ENCODE data around the gene PATJ. TPM values are rescaled to one million over a fixed set of nuclear protein-coding genes. Genes with fewer than 3 reads are reported as not detected.
"Not testable (repeated sequence)": the region's sequence is repeated elsewhere in the genome, so short reads cannot be mapped to it uniquely, and the experiment has no call there.

The PATJ gene
- total RNA-seq, 1 experiment from 2014 or later, result 11.2 TPM

GRCh38 chr1:62175568-62176179, 433.4 kb downstream of the PATJ start:
- DNase-seq (ENCODE audit: low spot score), result peak; percentile 61

DNA sequence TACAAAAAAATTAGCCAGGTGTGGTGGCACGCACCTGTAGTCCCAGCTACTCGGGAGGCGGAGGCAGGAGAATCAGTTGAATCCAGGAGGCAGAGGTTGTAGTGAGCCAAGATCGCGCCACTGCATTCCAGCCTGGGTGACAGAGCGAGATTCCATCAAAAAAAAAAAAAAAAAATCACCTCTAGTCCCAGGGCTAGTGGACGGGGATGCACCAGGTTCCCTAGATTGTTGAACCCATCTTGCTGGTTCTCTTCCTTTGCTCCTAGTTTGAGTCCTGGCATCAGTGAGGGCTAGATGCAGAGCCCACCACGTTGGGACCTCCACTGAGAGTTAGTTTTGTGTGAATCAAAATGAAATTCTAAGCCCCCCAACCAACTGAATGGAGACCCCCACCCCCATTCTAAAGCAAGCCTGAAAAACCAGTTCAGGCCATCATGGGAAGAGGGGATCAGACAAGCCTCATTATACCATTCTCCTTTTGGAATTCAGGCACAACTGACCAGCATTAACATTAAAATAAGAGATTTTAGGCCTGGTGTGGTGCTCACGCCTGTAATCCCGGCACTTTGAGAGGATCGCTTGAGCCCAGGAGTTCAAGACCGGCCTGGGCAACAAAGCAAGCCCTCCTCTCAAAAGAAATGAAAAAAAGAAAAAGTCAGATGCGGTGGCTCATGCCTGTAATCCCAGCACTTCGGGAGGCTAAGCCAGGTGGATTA, 434.5 kb downstream of the PATJ start:
- DNase-seq (ENCODE audit: low spot score), result no peak

- no peak for DNase-seq (ENCODE audit: low spot score)
Observed at GRCh38 chr1:62177621-62178020, 435.3 kb downstream of the PATJ start.

DNA sequence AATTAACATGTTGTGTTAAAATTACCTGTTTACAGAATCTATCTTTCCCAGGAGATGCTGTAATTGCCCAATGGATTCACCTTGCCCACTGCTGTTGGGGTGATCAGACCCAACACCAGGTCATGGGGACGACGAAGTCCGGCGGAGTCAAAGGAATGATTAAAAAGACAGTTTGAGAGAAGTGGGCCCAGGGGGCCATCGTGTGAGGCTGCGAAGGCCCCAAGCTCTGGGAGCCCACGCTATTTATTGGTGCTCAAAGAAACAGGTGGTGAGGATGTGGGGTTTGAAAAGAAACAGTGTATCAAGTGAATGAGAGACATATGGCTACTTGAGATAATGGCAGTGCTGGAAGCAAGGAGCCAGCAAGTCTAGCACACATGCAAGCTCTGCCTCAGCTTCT, 436.1 kb downstream of the PATJ start:
- DNase-seq (ENCODE audit: low spot score), result no peak

DNA sequence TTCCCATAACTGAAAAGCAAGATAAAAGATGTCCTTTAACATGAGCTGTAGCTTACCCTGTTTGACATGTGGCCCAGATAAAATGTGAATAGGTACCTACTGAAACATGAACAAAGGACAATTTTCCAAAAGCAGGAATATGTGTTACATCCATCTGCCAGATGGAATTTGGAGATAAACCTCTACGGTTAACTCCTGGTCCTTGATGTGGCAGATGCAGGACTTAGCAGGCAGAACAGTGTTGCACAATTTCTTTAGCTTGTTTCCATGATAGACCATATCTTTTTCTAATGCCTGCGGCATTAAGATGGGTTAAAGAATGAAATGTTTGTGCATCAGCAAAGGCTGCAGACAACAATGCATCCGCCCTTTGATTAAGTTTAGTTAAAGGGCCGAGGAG, 437.8 kb downstream of the PATJ start:
- DNase-seq (ENCODE audit: low spot score), result not testable (repeated sequence)

GRCh38 chr1:62180639-62181038, 438.4 kb downstream of the PATJ start:
- no peak for DNase-seq (ENCODE audit: low spot score)

- DNase-seq (ENCODE audit: low spot score), result no peak
Observed at GRCh38 chr1:62181532-62181931, 439.3 kb downstream of the PATJ start.

DNA sequence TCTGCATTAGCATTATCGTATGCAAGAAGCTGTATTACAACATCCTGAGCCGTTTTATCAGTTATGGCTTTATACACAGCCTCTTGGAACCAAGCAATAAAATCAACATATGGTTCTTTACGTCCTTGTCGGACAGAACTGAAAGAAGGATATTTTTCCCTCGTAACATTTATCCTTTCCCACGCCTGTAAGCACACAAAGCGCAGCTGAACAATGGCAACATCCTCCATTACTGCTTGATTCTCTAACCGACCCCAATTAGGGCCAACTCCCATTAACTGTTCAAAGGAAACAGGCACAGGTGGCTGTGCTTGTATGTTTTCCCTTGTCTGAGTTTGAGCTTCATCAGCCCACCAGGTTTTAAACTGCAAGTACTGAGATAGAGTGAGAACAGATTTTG, 439.9 kb downstream of the PATJ start:
- not testable (repeated sequence) for DNase-seq (ENCODE audit: low spot score)

GRCh38 chr1:62183164-62184020, 441.1 kb downstream of the PATJ start:
- not testable (repeated sequence) for DNase-seq (ENCODE audit: low spot score)

- no peak for DNase-seq (ENCODE audit: low spot score)
Observed at GRCh38 chr1:62184336-62184735, 442.1 kb downstream of the PATJ start.

DNA sequence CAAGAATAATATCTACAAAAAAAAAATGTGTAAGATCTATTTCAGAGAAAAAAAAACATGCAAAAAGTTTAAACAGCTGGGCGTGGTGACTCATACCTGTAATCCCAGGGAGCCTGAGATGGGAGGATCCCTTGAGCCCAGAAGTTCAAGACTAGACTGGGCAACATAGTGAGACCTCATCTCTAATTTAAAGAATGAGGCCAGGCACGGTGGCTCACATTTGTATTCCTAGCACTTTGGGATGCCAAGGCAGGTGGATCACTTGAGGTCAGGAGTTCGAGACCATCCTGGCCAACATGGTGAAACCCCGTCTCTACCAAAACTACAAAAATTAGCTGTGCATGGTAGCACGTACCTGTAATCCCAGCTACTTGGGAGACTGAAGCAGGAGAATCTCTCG, 443.0 kb downstream of the PATJ start:
- not testable (repeated sequence) for DNase-seq (ENCODE audit: low spot score)

GRCh38 chr1:62185677-62186076, 443.4 kb downstream of the PATJ start:
- no peak for DNase-seq (ENCODE audit: low spot score)

GRCh38 chr1:62187548-62187947, 445.3 kb downstream of the PATJ start:
- DNase-seq (ENCODE audit: low spot score), result no peak

DNA sequence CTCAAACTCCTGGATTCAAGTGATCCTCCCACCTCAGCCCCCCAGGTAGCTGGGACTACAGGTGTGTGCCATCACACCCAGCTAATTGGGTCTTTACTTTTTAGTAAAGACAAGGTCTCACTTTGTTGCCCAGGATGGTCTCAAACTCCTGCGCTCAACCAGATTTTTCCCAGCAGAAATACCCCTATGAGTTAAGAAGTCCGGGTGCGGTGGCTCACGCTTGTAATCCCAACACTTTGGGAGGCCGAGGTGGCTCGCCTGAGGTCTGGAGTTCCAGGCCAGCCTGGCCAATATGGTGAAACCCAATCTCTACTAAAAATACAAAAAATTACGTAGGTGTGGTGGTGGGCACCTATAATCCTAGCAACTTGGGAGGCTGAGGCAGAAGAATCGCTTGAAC, 445.8 kb downstream of the PATJ start:
- DNase-seq (ENCODE audit: low spot score), result no peak

GRCh38 chr1:62194651-62195544, 452.6 kb downstream of the PATJ start, which contains the start of gene L1TD1:
Gene L1TD1, plus strand, starts transcription at chr1:62194849. Its CDS starts 11,780 bp downstream, at chr1:62206629.
- no peak for DNase-seq (ENCODE audit: low spot score)

GRCh38 chr1:62196086-62196690, 453.9 kb downstream of the PATJ start:
- DNase-seq (ENCODE audit: low spot score), result no peak

DNA sequence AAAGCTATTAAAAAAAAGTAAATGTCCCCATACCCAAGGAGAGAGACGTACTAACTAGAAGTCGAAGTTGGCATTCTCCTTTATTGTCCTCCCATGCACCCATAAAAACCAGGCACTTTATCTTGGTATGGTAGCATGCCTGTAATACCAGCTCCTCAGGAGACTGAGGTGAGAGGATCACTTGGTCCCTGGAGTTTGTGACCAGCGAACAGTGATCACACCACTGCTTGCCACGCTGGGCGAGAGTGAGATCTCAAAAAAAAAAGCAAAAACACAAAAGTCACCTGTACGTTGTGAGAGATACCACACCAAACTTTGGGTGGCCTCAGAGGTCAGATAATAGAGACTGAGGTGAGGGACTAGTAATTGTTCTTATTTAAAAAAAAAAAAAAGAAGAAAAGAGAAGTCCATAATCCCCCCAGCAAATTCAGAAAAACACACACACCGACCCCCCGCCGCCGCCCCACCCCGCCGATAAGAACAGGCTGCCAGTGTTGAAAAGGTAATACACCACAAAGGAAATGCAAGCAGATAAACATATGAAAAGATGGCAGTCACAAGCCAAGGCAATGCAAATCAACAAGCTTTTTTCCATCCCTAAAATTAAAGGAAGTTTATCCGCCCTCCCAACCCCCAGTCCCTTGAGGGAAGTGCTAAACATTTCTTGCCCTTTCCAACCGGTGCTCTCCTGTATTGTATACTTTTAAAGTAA, 455.9 kb downstream of the PATJ start:
- no peak for DNase-seq (ENCODE audit: low spot score)

GRCh38 chr1:62198781-62199125, 456.5 kb downstream of the PATJ start:
- DNase-seq (ENCODE audit: low spot score), result no peak

DNA sequence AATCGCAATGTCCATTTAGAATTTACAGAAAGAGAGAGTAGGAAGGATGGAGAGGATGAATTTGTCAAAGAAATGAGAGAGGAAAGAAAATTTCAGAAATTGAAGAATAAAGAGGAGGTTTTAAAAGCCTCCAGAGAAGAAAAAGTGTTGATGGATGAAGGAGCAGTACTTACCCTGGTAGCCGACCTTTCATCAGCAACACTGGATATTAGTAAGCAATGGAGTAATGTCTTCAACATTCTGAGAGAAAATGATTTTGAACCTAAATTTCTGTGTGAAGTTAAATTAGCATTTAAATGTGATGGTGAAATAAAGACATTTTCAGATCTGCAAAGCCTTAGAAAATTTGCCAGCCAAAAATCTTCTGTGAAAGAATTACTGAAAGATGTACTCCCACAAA, 464.9 kb downstream of the PATJ start:
- DNase-seq (ENCODE audit: low spot score), result no peak

DNA sequence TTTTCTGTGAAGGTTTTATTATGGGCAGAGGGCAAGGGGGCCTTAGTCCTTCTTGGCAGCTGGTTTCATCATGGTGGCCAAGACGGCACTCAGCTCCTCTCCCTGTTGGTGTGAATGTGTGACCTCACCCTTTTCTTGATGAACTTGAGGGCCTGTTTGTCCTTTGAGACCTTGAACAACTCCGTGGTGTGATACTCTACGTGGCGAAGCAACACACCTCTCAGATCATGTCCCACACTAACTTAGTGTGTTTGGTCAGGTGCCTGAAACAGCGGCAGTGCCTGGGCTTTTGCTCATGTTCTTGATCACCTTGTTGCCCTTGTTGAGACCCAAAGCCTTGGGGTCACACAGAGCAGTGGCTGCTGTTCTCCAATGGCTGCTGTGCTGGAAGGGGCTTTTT, 465.8 kb downstream of the PATJ start:
- no peak for DNase-seq (ENCODE audit: low spot score)

DNA sequence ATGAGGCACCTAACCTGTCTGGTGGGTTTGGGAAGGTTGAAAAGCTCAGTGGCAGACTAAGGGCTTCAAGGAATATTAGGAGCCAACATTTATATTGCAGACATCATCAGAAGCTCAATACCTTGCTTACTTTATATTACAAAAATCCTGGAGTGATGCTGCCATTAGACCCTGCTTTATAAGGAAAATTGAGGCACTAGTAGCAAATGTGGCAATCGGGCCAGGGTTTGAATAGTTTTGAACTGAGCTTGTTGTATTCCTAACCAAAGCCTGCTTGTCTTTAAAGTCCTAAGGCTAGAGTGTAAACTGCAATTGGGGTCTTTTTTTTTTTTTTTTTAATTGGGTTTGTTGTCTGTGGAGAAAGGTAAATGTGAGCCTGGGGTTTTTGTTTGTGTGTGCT, 466.7 kb downstream of the PATJ start:
- no peak for DNase-seq (ENCODE audit: low spot score)
